ENCODE measurements around the gene CD7.
"Not testable (repeated sequence)": the region's sequence is repeated elsewhere in the genome, so short reads cannot be mapped to it uniquely, and the experiment has no call there.

CD7 gene

DNA sequence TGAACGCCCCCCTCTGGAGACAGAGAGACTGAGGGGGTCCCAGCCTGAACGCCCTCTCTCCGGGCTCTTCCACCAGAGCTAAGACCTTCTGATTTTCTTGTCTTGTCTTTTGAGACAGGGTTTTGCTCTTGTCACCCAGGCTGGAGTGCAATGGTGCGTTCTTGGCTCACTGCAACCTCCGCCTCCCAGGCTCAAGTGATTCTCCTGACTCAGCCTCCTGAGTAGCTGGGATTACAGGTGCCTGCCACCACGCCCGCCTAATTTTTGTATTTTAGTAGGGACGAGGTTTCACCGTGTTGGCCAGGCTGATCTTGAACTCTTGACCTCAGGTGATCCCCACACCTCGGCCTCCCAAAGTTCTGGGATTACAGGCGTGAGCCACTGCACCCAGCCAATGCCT lies 30.6 kb upstream of the CD7 start:
- DNase-seq (ENCODE audit: extremely low spot score, insufficient read length, low read depth); FAIRE-seq: not testable (repeated sequence)

DNA sequence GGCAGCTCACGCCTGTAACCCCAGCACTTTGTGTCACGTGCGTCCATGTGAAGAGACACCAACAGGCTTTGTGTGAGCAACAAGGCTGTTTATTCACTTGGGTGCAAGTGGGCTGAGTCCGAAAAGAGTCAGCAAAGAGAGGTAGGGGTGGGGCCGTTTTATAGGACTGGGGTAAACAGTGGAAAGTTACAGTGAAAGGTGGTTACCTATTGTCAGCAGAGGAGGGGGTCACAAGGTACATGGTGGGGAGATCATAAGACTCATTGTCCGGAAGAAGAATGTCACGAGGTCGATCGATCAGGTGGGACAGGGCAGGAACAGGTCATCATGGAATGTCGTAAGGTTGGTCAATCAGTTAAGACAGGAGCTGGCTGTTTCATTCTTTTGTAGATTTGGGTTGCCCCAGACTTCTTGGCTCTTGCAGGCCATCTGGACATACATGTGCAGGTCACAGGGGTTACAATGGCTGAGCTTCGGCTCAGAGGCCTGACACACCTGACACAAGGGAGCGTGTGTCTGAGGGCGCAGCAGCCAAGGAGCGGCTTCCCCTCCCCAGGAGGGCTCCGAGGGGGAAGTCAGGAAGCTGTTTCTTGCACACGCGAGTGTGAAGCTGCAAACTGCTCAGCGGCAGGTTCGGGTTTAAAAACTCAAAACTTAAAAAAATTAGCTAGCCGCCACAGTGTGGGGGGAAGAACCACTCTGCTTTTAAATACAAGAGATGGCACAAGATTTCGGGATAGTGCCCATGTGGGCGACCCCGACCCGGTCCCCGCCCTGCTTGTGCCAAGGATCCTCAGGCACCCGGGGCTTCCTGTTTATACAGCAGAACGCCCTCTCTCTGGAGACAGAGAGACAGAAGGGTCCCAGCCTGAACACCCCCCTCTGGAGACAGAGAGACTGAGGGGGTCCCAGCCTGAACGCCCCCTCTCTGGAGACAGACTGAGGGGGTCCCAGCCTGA lies 29.2 kb upstream of the CD7 start:
- DNase-seq (ENCODE audit: extremely low spot score, insufficient read length, low read depth) (no peak), FAIRE-seq (no peak)

DNA sequence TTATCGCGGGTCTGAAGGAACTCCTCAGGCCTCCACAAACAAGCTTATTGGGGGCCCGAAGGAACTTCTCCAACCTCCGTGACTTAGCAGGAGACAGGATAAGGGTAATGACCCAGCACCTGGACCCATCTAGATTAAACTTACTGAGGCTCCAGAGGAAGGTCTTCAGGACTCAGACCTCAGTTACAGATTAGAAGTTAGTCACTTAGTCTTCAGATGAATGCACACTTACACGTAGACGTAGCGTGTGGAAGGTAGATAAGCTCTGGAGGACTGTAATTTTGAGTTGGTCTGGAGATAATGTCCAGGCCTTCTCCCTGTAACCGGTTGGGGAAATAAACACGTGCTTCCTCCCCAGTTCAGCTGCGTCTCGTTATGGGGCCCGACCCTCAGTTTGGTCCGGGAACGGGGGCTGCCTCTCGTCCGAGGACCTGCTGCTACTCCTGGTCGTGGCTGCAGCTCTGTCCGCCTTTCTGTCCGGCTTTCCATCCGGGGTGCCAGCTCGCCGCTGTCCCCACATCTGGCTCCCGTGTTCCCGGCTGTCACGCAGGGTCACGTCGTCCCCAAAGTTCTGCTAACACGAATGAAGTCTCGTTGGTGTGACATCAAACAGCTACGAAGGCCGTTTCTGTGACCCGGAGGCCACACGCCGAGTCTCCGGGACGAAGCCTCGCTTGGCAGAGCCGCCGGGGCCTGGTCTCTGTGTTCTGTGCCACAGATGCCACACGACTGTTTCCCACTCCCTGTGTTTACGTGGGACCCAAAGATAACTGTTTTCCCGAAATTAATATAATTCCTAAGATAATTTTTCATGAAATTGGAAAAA lies 28.0 kb upstream of the CD7 start:
- FAIRE-seq (no peak), DNase-seq (ENCODE audit: extremely low spot score, insufficient read length, low read depth) (no peak)

DNA sequence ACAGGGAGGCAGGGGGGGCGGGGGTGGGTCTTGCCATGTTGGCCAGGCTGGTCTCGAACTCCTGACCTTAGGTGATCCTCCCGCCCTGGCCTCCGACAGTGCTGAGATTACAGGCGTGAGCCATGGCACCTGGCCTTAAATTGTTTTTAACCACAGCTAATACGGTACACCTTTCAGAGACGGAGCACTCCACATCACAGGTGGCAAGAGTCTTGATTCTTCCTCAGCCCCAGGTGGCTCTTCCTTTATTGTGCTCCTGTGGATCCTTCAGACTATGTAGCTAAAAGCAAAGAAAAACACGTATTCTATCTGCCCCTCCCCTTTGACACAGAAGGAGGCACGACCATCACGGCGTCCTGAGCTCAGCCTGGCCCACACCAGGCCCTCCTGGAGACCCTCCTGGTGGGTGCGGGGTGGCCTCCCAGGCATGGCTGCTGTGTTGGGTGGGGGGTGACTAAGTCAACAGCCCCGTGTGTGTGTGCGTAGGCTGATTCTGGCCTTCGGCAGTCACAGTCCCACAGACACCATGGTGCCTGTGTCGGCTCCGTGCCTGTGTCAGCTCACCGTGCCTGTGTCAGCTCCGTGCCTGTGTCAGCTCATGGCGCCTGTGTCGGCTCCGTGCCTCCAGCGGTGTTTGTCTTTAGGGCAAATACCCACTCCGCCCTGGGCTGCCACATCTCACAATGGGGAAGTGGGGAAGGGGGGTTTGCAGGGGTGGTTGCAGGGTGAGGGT lies 26.9 kb upstream of the CD7 start:
- DNase-seq (ENCODE audit: extremely low spot score, insufficient read length, low read depth) (no peak), FAIRE-seq (no peak)

DNA sequence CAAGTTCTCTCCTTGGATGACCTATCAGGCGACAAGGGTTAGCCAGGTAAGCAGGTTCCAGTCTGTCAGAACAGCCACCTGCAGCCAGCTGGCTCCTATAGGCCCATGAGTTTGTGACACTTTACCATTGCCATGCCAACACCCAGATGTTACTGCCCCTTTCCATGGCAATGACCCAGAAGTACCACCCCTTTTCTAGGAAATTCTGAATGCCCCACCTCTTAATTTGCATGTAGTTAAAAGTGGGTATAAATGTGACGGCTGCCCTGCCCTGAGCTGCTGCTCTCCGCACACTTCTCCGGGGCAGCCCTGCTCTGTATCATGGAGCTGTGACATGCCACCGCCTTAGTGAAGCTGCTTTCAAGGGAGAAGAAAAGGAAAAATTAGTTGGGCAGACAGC lies 26.2 kb upstream of the CD7 start:
- DNase-seq (ENCODE audit: extremely low spot score, insufficient read length, low read depth) (no peak), FAIRE-seq (no peak)

GRCh38 chr17:82342361-82343079 lies 25.1 kb upstream of the CD7 start:
- DNase-seq (ENCODE audit: extremely low spot score, insufficient read length, low read depth), result no peak

GRCh38 chr17:82339634-82340580 lies 22.5 kb upstream of the CD7 start:
- DNase-seq (ENCODE audit: extremely low spot score, insufficient read length, low read depth) (no peak), FAIRE-seq (no peak)

More at GRCh38 chr17:82342361-82343079, 25.1 kb upstream of the CD7 start:
- FAIRE-seq, result no peak

DNA sequence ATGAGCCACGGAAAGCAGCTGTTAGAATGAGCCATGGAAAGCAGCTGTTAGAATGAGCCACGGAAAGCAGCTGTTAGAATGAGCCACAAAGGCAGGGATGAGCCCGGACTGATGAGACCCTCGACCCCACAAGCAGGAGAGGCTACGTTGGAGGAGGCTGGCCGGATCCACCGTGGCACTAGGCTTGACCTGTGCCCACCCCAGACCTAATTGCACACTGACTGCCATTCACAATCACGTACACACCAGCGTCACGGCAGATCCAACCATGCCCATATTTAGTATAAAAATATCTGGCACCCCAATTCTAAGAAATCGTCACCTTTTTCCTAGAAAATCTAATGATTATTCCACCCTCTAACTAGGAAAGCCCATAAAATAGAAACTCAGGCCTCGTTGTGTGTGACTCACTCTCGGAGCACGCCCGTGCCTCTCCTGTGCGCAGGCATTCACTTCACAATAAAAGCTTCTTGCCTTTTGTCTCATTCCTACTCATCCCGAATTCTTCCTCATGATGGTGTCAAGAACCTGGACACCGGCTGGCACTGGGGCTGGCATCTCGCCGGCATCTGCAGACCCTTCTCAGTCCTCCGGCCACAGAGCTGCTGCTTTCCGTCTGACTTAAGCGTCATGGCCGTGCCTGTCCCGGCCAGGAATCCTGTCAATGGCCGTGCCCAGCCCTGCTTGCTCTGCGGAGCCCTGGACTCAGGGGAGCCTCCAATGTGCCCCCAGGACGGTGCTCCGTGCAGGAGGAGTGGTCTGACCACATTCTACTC lies 21.6 kb upstream of the CD7 start:
- DNase-seq (ENCODE audit: extremely low spot score, insufficient read length, low read depth) (no peak), FAIRE-seq (no peak)

DNA sequence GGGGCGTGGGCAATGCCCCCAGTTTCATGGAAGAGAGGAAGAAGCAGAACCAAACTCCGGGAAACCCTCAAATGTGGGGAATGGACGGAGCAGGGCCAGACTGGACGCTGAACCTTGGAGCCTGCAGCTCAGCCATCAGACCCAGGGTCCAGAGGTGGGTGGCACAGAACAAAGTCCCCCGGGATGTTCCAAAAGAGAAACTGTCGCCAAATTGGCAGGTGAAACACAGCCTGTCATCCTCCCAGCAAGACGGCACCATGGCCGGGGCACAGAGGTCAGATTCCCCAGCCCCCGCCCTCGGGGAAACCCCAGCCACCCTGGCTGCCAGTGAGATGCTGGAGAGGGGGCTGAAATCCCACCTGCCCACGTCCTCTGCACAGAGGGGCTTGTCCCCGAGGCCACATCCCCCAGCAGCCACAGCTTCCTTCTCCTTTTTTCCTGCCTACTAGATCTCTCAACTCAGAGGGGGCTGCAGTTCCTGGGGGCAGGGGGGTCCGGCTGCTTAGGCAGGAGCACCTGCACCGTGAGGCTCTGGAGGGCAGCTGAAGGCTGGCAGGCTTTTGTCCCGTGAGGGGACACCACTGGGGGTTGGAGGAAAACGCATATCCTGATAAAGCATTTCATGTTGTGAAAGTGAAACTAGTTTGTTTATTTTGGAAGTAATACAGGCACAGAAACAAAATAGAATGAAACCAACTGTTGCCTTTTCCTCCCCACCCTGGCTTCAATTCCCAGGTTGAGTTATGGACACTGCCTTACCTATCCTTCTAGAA lies 17.4 kb upstream of the CD7 start:
- no peak for DNase-seq (ENCODE audit: extremely low spot score, insufficient read length, low read depth)

GRCh38 chr17:82334204-82334621 lies 16.8 kb upstream of the CD7 start:
- no peak for FAIRE-seq
- DNase-seq (ENCODE audit: extremely low spot score, insufficient read length, low read depth), result no peak

More for the DNA sequence above, 17.4 kb upstream of the CD7 start:
- FAIRE-seq, result no peak

GRCh38 chr17:82333279-82334171 lies 16.1 kb upstream of the CD7 start, which contains the start of gene SECTM1:
SECTM1 (minus strand) TSS chr17:82333766; CDS start chr17:82327240, 6,526 bp downstream.
- no peak for DNase-seq (ENCODE audit: extremely low spot score, insufficient read length, low read depth)
- no peak for FAIRE-seq

DNA sequence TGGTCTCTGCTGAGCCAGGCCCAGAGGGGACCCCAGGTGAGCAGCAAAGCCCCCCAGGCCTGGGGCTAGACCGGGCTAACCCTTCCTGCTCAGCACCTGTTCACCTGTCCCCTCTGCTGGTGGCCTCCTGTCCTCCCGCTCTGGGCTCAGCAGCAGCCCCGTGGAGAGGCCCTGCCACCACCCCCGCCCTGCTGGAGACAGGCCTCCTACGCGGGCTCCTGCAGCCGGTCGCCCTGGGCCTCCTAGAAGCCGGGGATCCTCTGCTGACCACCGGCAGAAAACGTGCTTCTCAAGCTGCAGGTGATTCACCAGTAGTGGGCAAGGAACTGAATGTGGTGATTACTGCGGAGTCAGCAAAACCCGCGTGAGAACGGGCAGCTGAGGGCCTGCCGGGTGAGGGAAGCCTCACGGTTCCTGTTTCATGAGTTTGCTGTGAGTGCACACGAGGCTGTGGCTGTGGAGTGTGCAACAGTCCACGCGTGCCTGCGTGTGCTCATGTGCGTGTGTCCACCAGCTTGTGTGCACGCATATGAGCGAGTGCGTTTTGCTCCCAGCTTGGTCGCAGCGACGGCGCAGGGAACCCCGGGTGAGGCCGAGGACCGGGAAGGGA lies 15.4 kb upstream of the CD7 start:
- DNase-seq (ENCODE audit: extremely low spot score, insufficient read length, low read depth) (no peak), FAIRE-seq (no peak)

DNA sequence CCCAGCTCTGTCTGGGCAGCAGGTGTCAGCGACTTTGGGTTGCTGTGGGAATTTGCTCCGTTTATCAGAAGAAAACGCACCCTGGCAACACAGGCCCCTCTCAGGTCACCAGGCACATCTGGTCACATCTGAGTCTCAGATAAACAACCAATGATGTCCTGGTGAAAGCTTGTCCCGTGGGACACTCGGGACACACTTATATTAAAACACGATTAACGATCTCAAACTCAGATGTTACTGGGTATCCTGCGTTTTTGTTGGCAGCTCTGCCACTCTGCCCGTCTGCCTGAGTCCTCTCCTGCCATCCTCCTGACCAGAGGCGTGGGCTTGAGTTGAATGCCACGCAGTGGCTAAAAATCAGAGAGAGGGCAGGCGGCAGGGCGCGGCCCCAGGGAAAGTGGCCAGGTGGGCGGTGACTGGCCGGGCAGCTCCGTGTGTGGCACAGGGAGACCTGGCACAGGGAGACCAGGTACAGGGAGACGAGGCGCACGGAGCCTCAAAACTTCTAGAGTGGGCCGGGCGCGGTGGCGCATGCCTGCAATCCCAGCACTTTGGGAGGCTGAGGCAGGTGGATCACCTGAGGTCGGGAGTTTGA lies 14.0 kb upstream of the CD7 start:
- DNase-seq (ENCODE audit: extremely low spot score, insufficient read length, low read depth), result no peak
- no peak for FAIRE-seq

- DNase-seq (ENCODE audit: extremely low spot score, insufficient read length, low read depth), result no peak
- FAIRE-seq, result no peak
Observed at GRCh38 chr17:82330322-82331239, 13.2 kb upstream of the CD7 start.

All from GM18507 (cell line).